ENCODE data around the gene TCEA2. TPM values are rescaled to one million over a fixed set of nuclear protein-coding genes. Genes with fewer than 3 reads are reported as not detected.

The TCEA2 gene
- total RNA-seq, 2 donors from 2014 or later, result 45.0 to 69.5 TPM

- peaks cover 6% of the 10 kb centered on the region for H3K4me1 ChIP-seq (replicated peaks)
- 68% methylated on average over 9 of the region's 9 CpGs for WGBS
- no peaks in the 10 kb centered on the region for H3K9me3 ChIP-seq
- no peak overlapping the region for H3K4me3 ChIP-seq
- H3K27me3 ChIP-seq (replicated peaks; ENCODE audit: insufficient read depth), result peaks cover 12% of the 10 kb centered on the region
- intact Hi-C loops (cut with DNase I), result no loop called here
- no peak overlapping the region for H3K27ac ChIP-seq
- DNase-seq (ENCODE audit: low spot score), result no peak
- TF ChIP-seq CTCF (IDR thresholded peaks at IDR 0.05), result no peak
- TF ChIP-seq POLR2AphosphoS5 (IDR thresholded peaks at IDR 0.05), result no peak
- no peak for TF ChIP-seq POLR2A (IDR thresholded peaks at IDR 0.05)
- no peaks in the 10 kb centered on the region for H3K36me3 ChIP-seq
These were observed 7.6 kb upstream of the TCEA2 start for GRCh38 chr20:64055396-64055892.

GRCh38 chr20:64055893-64056638 is 6.9 kb upstream of the TCEA2 start:
- intact Hi-C loops (cut with DNase I), result no loop called here
- 43% methylated on average over 14 of the region's 22 CpGs for WGBS
- Histone ChIP-seq H3K27ac (no peak overlapping the region), H3K9me3 (no peaks in the 10 kb centered on the region), H3K27me3 (replicated peaks; ENCODE audit: insufficient read depth) (peaks cover 9% of the 10 kb centered on the region), H3K4me1 (replicated peaks) (peaks cover 6% of the 10 kb centered on the region), H3K4me3 (no peak overlapping the region), H3K36me3 (no peaks in the 10 kb centered on the region)
- TF ChIP-seq CTCF (IDR thresholded peaks at IDR 0.05) (no peak), POLR2A (IDR thresholded peaks at IDR 0.05) (no peak), POLR2AphosphoS5 (IDR thresholded peaks at IDR 0.05) (no peak)
- DNase-seq (ENCODE audit: low spot score), result no peak

- no peaks in the 10 kb centered on the region for H3K9me3 ChIP-seq
- H3K36me3 ChIP-seq, result no peaks in the 10 kb centered on the region
- no peak overlapping the region for H3K4me3 ChIP-seq
- 58% methylated on average over 7 of the region's 7 CpGs for WGBS
- peaks cover 6% of the 10 kb centered on the region for H3K4me1 ChIP-seq (replicated peaks)
- TF ChIP-seq POLR2AphosphoS5 (IDR thresholded peaks at IDR 0.05) (no peak), CTCF (IDR thresholded peaks at IDR 0.05) (no peak), POLR2A (IDR thresholded peaks at IDR 0.05) (no peak)
- no peak for DNase-seq (ENCODE audit: low spot score)
- no peak overlapping the region for H3K27ac ChIP-seq
- intact Hi-C loops (cut with DNase I), result no loop called here
- H3K27me3 ChIP-seq (replicated peaks; ENCODE audit: insufficient read depth), result peaks cover 9% of the 10 kb centered on the region
These were observed 6.4 kb upstream of the TCEA2 start for GRCh38 chr20:64056639-64056888.

GRCh38 chr20:64056889-64057627 is 5.9 kb upstream of the TCEA2 start:
- Histone ChIP-seq H3K4me3 (no peak overlapping the region), H3K36me3 (no peaks in the 10 kb centered on the region), H3K27me3 (replicated peaks; ENCODE audit: insufficient read depth) (peaks cover 9% of the 10 kb centered on the region), H3K4me1 (replicated peaks) (peaks cover 6% of the 10 kb centered on the region), H3K27ac (no peak overlapping the region), H3K9me3 (no peaks in the 10 kb centered on the region)
- TF ChIP-seq CTCF (IDR thresholded peaks at IDR 0.05) (no peak), POLR2AphosphoS5 (IDR thresholded peaks at IDR 0.05) (no peak), POLR2A (IDR thresholded peaks at IDR 0.05) (no peak)
- no peak for DNase-seq (ENCODE audit: low spot score)
- intact Hi-C loops (cut with DNase I), result no loop called here
- 66% methylated on average over 27 of the region's 39 CpGs for WGBS

Measured in prostate gland (tissue), 2 donors.